GM12878 (cell line): Measurements from ENCODE around the gene EFHD1. TPM values are rescaled to one million over a fixed set of nuclear protein-coding genes. Genes with fewer than 3 reads are reported as not detected.

Experiments
- ATAC-seq: fragments of 200-7000 bp; cut with Tn5 transposase; 3 replicates; pipeline ENCODE4 v1.9.1; 2020; ENCODE audit warnings: mild to moderate bottlenecking, moderate library complexity
- BruUV-seq: library from RNA; stranded (reverse); fragments of 400-500 nt; replicated peaks from 2 replicates; lab custom pipeline; 2021; lab: Mats Ljungman, UMichigan
- CTCF ChIA-PET: fragments of 300-600 bp; sonication (Branson Sonifier 250); formaldehyde crosslinking; extraction: SDS; loops from one replicate; lab custom pipeline; 2021; ENCODE audit warnings: inconsistent platforms; lab: Yijun Ruan, JAX
- POLR2A ChIA-PET: fragments of 350-600 bp; formaldehyde crosslinking; extraction: SDS; loops from one replicate; lab custom pipeline; 2021; ENCODE audit warnings: inconsistent platforms; lab: Charles Lee
- RAD21 ChIA-PET: fragments of 300-600 bp; sonication (Branson Sonifier 250); formaldehyde crosslinking; loops from one replicate; lab custom pipeline; 2023; ENCODE audit warnings: antibody characterized with exemption; ENCODE audit not compliant: unreplicated experiment; lab: Charles Lee
- SMC1A ChIA-PET: fragments of 300-600 bp; sonication (Branson Sonifier 250); formaldehyde crosslinking; loops from one replicate; lab custom pipeline; 2023; ENCODE audit not compliant: unreplicated experiment, uncharacterized antibody; lab: Charles Lee
- DNase-seq: peaks from one replicate; pipeline ENCODE4 v3.0.0-alpha.2; 2011; ENCODE audit warnings: low read depth, low spot score
- FAIRE-seq: peaks from 3 replicates; lab custom pipeline; 2011; peaks lifted over from hg19 to GRCh38; lab: Jason Lieb, UNC
- H2AFZ ChIP-seq: 2 replicates; pipeline ENCODE4 v1.6.0; 2011; ENCODE audit warnings: low read depth, low read length, control low read depth; ENCODE audit not compliant: control insufficient read depth
- H3K27ac ChIP-seq: 2 replicates; pipeline ENCODE4 v1.5.1; 2011; ENCODE audit warnings: control low read depth; ENCODE audit not compliant: control insufficient read depth, insufficient read depth
- H3K27me3 ChIP-seq, 2 experiments: replicated peaks in 1 of 2; 2 replicates each; pipeline versions ENCODE4 v1.6.0 to v1.6.1; 2011; ENCODE audit warnings: low read length in 1 of 2; ENCODE audit not compliant: control insufficient read depth in 2 of 2, insufficient read depth in 2 of 2
- H3K36me3 ChIP-seq, 2 experiments: 2 replicates each; pipeline ENCODE4 v1.5.1; 2011; ENCODE audit warnings: low read length in 1 of 2; ENCODE audit not compliant: control insufficient read depth in 2 of 2, insufficient read depth in 2 of 2
- H3K4me1 ChIP-seq: 2 replicates; pipeline ENCODE4 v1.6.1; 2011; ENCODE audit warnings: mild to moderate bottlenecking, low read length, moderate library complexity, mixed read lengths; ENCODE audit not compliant: control insufficient read depth, insufficient read depth
- H3K4me2 ChIP-seq: 2 replicates; pipeline ENCODE4 v1.6.0; 2011; ENCODE audit warnings: control low read depth; ENCODE audit not compliant: control insufficient read depth, insufficient read depth
- H3K4me3 ChIP-seq: fragments of 200-600 bp; sonication (generic); 2 replicates; pipeline ENCODE4 v1.5.1; 2016
- H3K79me2 ChIP-seq: 2 replicates; pipeline ENCODE4 v1.6.0; 2011; ENCODE audit warnings: low read length; ENCODE audit not compliant: control insufficient read depth, insufficient read depth
- H3K9ac ChIP-seq: 2 replicates; pipeline ENCODE4 v1.8.0; 2011; ENCODE audit warnings: low read length, control low read depth, mixed read lengths; ENCODE audit not compliant: control insufficient read depth, insufficient read depth
- H3K9me3 ChIP-seq: replicated peaks from 3 replicates; pipeline ENCODE4 v1.5.1; 2011; ENCODE audit warnings: mild to moderate bottlenecking, low read length; ENCODE audit not compliant: control insufficient read depth, insufficient read depth
- H4K20me1 ChIP-seq: 2 replicates; pipeline ENCODE4 v1.6.0; 2011; ENCODE audit not compliant: control insufficient read depth, insufficient read depth
- ATF7 ChIP-seq: fragments of 450-650 bp; IDR thresholded peaks from 2 replicates; pipeline ENCODE4 v1.6.1; 2016; ENCODE audit warnings: low read depth, mild to moderate bottlenecking
- CBX3 ChIP-seq: fragments of 200-600 bp; sonication (generic); IDR thresholded peaks from 2 replicates; pipeline ENCODE4 v1.6.1; 2016; ENCODE audit warnings: low read depth, borderline replicate concordance
- CHD4 ChIP-seq: fragments of 200-600 bp; sonication (generic); IDR thresholded peaks from 2 replicates; pipeline ENCODE4 v1.6.1; 2016; ENCODE audit warnings: mild to moderate bottlenecking
- EGR1 ChIP-seq, 2 experiments: IDR thresholded peaks; 1 replicate in 1 of 2; 2 replicates in 1 of 2; pipeline ENCODE4 v1.6.1; 2011 to 2012; ENCODE audit warnings: low read depth in 2 of 2, low read length in 2 of 2, borderline replicate concordance in 1 of 2, mild to moderate bottlenecking in 1 of 2, moderate library complexity in 1 of 2
- FOXK2 ChIP-seq: fragments of 450-650 bp; IDR thresholded peaks from 2 replicates; pipeline ENCODE4 v1.6.1; 2017; ENCODE audit warnings: mild to moderate bottlenecking, moderate library complexity
- JUND ChIP-seq: IDR thresholded peaks from 2 replicates; pipeline ENCODE4 v1.6.1; 2012; ENCODE audit warnings: low read depth, mild to moderate bottlenecking, low read length, improper control_type of control experiment, moderate library complexity
- LARP7 ChIP-seq: fragments of 450-650 bp; IDR thresholded peaks from 2 replicates; pipeline ENCODE4 v1.6.1; 2017; ENCODE audit warnings: mild to moderate bottlenecking
- MXI1 ChIP-seq: fragments of 150-350 bp; IDR thresholded peaks from 2 replicates; pipeline ENCODE4 v1.6.1; 2011; ENCODE audit warnings: low read depth, mild to moderate bottlenecking, inconsistent platforms, low read length, improper control_type of control experiment
- NFIC ChIP-seq: IDR thresholded peaks from 2 replicates; pipeline ENCODE4 v1.6.1; 2012; ENCODE audit warnings: low read depth, mild to moderate bottlenecking, inconsistent platforms, low read length, moderate library complexity
- NKRF ChIP-seq: fragments of 450-650 bp; conservative IDR thresholded peaks from 2 replicates; pipeline ENCODE4 v1.6.1; 2017; ENCODE audit warnings: mild to moderate bottlenecking, moderate library complexity
- RBBP5 ChIP-seq: fragments of 200-600 bp; sonication (generic); conservative IDR thresholded peaks from 2 replicates; pipeline ENCODE4 v1.6.1; 2016
- RUNX3 ChIP-seq: IDR thresholded peaks from 2 replicates; pipeline ENCODE4 v1.6.1; 2012; ENCODE audit warnings: low read length, inconsistent platforms
- ZNF24 ChIP-seq: fragments of 450-650 bp; IDR thresholded peaks from 2 replicates; pipeline ENCODE4 v1.6.1; 2017; ENCODE audit warnings: antibody characterized with exemption, mild to moderate bottlenecking
- WGBS: methylation state at CpG from one replicate; pipeline ENCODE4 v1.1.6; 2016; ENCODE audit warnings: low lambda C conversion rate; ENCODE audit not compliant: insufficient replicate concordance, insufficient coverage; ENCODE audit errors: missing lambda C conversion rate; 5-methylcytosine and 5-hydroxymethylcytosine counted together
- in situ Hi-C: fragments of 300-500 bp; cut with MboI; formaldehyde crosslinking; loops from 9 replicates; pipeline ENCODE4 v1.14.3; 2018; ENCODE audit warnings: mixed read lengths
- intact Hi-C: fragments of 100-400 bp; cut with micrococcal nuclease; formaldehyde crosslinking; loops from one replicate; pipeline ENCODE4 v1.14.2; 2022; ENCODE audit not compliant: unreplicated experiment
- polyA plus RNA-seq, 11 experiments: library from polyadenylated mRNA; depleted of rRNA in 4 of 11; unstranded in 6 of 11; stranded (reverse) in 5 of 11; fragments of >200 nt; fragmentation: Nextera tagmentation in 4 of 11; fragmentation: Illumina TruSeq in 1 of 11; extraction: Ambion mirVana in 4 of 11; extraction: Trizol in 1 of 11; gene quantifications; 1 replicate in 1 of 11; 2 replicates in 10 of 11; pipeline versions ENCODE4 v1.2.1 to v1.2.3, GENCODE V29; 2011 to 2016; ENCODE audit warnings: inconsistent platforms in 2 of 11, missing spikeins in 2 of 11, low read depth in 1 of 11
- total RNA-seq, 4 experiments: library from RNA; depleted of rRNA in 3 of 4; stranded (reverse); fragments of >200 nt in 3 of 4; fragmentation: Illumina TruSeq in 1 of 4; extraction: Trizol in 1 of 4; gene quantifications; 2 replicates each; pipeline versions ENCODE4 v1.2.1 to v1.2.3, GENCODE V29; 2013 to 2021
- TF ChIP-seq, protein P1 (sequence below): fragments of 450-650 bp; IDR thresholded peaks from 2 replicates; pipeline ENCODE4 v1.6.1; 2017; ENCODE audit warnings: mild to moderate bottlenecking, low read depth, inconsistent platforms; ENCODE audit not compliant: poor library complexity, severe bottlenecking

EFHD1 gene
- total and polyA plus RNA-seq, 10 of the 15 experiments (the other 5 are each of a cell fraction or from before 2014, with no cell fraction given) = 0.07 TPM; not detected in 9

- BruUV-seq = no TSS peak
- Histone ChIP-seq H3K9ac (no peak overlapping the region), H3K9me3 (no peaks in the 10 kb centered on the region), H4K20me1 (no peaks in the 10 kb centered on the region), H3K27me3 (no peaks in the 10 kb centered on the region; a peak in 1 of 4 replicates), H3K4me1 (no peaks in the 10 kb centered on the region), H3K4me2 (no peak overlapping the region), H3K36me3 (no peaks in the 10 kb centered on the region), H2AFZ (no peak overlapping the region), H3K4me3 (no peak overlapping the region), H3K79me2 (no peaks in the 10 kb centered on the region), H3K27ac (no peak overlapping the region)
- ATAC-seq = no peak
- intact Hi-C loops (no loop called here), in situ Hi-C loops (no loop called here)
- DNase-seq = no peak
- FAIRE-seq = no peak
- ChIA-PET CTCF (no interaction called here), SMC1A (no interaction called here), POLR2A (interaction anchor here (0.6 kb wide), 1 partner anchor 19 kb away, joined by 5 read pairs; no protein-coding TSS in a partner anchor), RAD21 (no interaction called here)
- 42% methylated on average over 11 of the region's 11 CpGs for WGBS
- TF ChIP-seq CBX3 (no peak), NKRF (no peak), MXI1 (no peak), FOXK2 (no peak), CHD4 (no peak), EGR1 (IDR thresholded peaks at IDR 0.05; ENCODE audit: borderline replicate concordance in 1 of 2, low read depth in 2 of 2, low read length in 2 of 2) (no peak), RBBP5 (no peak), NFIC (no peak), JUND (no peak), LARP7 (no peak), ATF7 (no peak), ZNF24 (no peak), RUNX3 (no peak)
- TF ChIP-seq, protein P1, sequence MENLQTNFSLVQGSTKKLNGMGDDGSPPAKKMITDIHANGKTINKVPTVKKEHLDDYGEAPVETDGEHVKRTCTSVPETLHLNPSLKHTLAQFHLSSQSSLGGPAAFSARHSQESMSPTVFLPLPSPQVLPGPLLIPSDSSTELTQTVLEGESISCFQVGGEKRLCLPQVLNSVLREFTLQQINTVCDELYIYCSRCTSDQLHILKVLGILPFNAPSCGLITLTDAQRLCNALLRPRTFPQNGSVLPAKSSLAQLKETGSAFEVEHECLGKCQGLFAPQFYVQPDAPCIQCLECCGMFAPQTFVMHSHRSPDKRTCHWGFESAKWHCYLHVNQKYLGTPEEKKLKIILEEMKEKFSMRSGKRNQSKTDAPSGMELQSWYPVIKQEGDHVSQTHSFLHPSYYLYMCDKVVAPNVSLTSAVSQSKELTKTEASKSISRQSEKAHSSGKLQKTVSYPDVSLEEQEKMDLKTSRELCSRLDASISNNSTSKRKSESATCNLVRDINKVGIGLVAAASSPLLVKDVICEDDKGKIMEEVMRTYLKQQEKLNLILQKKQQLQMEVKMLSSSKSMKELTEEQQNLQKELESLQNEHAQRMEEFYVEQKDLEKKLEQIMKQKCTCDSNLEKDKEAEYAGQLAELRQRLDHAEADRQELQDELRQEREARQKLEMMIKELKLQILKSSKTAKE = no peak
Observed at GRCh38 chr2:232687382-232688160, 54.2 kb downstream of the EFHD1 start.
